NCI-H1105 treated with DMSO at 0.1 percent for 48 hours (cell line): Measurements from ENCODE around the gene BAIAP2.

Experiments used
- DNase-seq: peaks from one replicate; lab custom pipeline; 2025; lab: John Stamatoyannopoulos, UW

BAIAP2 gene, protein sequence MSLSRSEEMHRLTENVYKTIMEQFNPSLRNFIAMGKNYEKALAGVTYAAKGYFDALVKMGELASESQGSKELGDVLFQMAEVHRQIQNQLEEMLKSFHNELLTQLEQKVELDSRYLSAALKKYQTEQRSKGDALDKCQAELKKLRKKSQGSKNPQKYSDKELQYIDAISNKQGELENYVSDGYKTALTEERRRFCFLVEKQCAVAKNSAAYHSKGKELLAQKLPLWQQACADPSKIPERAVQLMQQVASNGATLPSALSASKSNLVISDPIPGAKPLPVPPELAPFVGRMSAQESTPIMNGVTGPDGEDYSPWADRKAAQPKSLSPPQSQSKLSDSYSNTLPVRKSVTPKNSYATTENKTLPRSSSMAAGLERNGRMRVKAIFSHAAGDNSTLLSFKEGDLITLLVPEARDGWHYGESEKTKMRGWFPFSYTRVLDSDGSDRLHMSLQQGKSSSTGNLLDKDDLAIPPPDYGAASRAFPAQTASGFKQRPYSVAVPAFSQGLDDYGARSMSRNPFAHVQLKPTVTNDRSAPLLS

DNA sequence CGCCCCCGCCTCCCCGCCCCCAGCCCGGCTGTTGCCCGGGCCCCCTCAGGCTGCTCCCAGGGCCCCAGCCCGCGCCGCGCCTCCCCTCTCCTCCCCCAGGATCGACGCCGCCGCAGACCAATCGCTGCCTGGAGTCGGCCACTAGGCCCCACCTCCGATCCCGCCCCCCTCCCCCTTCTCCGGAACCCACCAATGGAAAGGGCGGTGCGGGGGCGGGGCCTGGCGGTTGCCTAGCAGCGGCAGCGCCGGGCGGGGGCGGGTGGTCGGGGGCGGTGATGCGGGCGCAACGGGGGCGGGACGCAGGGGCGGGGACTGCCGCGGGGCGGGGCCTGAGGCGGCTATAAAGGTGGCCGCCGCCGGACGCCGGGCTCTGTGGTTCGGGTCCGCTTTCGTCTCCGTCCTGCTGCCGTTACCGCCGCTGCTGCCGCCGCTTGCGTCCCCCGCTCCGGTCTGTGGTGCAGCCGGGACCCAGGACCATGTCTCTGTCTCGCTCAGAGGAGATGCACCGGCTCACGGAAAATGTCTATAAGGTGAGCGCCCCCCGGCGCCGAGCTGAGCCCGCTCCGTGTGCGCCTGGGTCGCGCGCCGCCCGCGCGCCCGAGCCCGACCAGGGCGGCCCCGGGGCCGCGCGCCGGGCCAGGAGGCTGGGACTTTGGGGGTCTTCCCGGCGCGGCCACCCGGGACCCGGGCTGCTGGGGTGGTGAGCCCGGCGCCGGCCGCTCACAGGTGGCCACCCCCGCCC, at the start of gene BAIAP2:
Gene BAIAP2, plus strand, starts transcription at position 373 of the 742 bp plus-strand sequence. Its CDS starts 104 bp downstream, at position 477.
- DNase-seq, result peak; percentile 86

DNA sequence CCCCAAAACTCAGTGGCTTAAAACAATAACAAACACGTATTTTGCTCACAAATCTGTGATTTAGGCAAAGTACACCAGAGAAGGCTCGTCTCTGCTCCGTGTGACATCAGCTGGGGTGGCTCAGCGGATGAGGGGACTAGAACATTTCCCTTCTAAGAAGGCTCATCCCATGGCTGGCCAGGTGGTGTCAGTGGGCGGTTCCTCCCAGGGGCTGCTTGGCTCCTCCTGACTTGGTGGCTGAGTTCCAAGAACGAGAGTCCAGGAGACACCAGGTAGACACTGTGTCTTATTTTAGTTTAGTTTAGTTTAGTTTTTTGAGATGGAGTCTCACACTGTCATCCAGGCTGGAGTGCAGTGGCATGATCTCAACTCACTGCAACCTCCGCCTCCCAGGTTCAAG, 48.9 kb upstream of the BAIAP2 start:
- no peak for DNase-seq

DNA sequence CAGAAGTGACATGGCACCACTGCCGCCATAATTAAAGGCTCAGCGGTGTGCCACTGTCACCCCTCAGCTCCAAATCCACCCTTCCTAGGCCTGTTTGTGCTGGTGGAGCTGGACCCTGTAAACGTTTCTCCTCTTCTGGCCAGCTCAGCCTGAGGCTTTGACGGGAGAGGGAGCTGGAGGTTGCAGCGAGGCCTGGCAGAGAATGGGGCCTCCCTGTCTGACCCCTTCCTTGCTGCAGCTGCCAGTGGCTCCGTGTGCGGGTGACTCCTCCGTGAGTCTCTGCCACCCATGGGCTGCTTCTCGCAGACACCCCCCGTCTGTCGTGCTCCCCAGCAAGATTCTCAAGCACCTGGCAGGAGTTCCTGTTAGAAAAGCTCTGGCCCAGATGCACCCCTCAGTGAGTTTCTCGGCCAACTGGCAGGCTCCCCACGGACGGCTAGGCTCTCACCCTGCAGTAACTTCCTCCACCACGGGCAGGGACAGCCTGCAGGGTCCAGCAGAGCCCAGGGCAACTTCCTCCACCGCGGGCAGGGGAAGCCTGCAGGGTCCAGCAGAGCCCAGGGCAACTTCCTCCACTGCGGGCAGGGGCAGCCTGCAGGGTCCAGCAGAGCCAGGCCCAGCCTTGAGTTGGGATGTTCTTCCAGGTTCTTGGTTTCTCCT, 48.0 kb upstream of the BAIAP2 start:
- DNase-seq, result no peak

DNA sequence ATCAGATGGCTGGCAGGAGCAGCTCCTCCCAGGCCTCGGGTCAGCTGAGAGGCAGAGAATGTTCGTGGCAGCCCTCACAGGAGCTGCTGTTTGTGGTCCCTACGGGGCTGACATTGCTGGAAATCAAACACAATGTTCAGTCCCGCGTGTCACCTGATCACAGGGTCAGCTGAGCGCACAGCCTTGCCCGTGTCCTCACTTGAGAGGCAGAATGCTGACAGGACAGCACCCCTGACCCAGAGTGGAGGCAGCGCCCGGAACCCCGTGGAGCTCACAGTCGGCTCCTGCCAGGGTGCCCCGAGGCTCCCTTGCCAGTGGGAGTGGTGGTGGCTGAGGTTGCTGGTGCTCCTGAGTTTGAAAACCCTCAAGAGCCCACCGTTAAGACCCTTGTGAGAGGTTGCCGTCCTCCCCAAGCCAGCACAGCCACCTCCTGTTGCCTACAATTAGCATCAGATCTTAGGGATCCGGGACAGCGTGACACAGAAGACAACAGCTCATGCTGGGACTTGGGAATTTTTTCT, 47.0 kb upstream of the BAIAP2 start:
- DNase-seq, result no peak

DNA sequence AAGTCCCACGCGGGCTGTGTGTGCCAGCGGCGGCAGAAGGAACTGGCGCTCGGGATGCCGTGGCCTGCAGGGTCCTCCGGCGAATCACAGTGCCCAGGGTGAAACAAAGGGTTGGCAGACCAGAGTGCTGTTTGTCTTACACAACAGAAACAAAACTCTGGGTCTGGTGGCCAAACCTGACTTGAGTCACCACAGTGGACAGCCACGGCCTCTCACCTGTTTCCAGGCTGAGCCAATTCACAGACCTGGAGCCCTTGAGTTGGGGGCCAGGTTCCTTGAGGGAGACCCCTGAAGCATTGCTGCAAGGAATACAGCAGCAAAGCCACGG, 45.4 kb upstream of the BAIAP2 start:
- DNase-seq, result no peak

DNA sequence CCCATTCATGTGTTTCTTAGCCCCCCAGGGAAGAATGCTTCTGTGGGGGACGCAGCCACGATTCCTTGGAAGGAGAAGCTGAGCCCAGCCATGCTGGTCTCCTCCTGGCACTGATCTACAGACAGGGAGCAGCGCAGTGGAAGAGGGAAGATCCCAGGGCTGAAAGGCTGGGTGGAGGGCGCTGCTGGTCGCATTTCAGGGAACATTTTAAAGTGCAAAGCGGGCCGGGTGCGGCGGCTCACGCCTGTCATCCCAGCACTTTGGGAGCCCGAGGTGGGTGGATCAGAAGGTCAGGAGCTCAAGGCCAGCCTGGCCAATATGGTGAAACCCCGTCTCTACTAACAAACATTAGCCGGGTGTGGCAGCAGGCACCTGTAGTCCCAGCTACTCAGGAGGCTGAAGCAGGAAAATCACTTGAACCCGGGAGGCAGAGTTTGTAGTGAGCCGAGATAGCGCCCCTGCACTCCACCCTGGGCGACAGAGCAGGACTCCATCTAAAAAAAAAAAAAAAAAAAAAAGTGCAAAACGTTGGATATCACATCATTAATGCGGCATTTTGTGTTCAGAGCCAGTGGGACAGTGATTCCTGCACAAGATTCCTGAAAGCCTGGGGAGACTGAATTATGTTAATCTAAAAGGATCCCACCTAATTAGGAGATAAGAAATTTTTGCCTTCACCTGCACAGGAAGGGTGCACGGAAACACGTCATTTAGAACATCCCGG, 43.9 kb upstream of the BAIAP2 start:
- DNase-seq, result no peak

DNA sequence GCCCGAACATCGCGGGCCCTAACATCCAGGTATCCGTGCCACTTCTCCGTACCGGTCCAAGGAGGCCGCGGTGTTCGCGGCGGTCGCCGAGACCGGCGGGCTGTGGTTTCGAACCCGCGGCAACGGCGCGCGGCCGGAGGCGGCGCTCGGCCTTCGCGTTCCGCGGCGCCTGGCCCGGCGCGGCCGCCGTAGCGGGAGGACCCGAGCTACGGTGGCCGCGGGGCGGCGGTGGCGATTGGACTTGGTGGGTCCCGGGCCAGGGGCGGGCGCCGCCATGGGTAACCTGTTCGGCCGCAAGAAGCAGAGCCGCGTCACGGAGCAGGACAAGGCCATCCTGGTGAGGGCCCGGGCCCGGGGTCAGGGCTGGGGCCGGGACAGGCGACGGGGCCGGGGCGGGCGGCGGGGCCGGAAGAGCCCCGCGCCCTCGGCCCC, 43.3 kb upstream of the BAIAP2 start, which contains the start of gene CHMP6:
Gene CHMP6, plus strand, starts transcription at position 197 of the 432 bp plus-strand sequence. Its CDS starts 78 bp downstream, at position 275.
- DNase-seq, result peak; percentile 35

DNA sequence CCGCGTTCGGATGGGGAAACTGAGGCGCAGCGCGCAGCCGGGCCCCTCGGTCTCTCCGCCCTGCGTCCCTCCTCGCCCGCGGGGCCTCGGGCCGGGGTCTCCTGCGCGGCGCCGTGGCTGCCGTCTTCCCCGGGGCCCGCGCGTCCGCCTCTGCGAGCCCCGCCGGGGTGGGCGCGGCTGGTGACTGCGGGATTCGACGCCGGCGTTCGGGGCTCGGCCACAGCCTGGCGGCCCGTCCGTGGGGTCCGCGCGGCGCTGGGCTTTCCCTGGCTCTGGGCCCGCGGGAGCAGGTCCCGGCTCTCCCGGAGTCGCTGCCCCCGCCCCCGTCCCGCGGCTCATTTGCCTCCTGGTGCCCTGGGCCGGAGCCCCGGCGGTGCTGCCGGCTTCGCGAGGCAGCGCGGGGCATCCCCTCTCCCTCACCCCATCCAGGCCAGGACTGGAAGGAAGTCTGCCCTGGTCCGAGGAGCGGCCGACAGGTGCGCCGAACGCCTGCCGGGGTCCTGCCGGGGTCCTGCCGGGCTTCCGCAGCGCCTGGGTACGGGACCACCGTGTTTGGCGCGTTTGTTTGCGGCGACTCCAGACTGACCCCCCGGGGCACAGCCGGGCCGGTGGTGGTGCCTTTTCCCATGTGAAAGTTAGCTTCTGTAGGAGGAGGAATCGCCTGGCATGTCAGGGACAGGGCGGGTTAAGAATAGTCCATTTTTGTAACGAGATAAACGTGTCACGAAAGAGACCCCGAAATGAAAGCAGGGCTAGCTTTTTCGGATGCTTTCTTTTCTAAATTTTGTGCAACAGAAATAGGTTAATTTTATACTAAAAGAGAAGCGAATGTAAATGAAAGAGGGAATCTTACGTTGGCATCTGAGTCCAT, 42.6 kb upstream of the BAIAP2 start:
- DNase-seq, result no peak

DNA sequence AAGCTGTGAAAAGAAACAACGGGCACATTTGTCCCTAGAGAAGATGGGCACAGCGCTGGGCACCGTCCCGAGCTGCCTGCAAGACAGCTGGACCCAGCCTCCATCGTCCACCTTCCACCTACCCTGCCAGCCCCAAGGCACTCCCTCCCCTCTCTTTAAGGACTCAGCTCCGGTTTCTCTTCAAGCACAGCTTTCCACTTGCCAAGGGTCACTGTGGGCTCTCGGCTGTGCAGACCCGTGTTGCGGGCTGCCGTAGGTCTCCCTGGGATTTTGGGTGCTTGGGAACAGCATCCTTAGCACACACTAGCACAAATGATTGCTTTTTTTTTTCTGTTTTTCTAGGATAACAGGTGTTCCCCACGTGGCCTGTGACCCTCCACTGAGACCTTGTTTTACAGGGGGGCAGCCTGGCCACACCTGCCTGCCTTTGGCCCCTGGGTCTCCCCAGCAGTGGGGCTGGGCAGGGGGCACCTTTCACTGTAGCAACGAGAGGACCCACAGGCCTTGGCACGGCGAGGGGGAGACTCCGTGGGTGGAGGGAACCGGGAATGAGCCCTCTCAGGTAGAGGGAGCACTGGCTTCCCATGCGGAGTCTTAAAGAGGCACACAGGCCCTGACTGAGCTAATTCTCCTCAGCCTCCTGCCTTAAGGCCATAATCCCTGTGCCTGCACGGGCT, 41.9 kb upstream of the BAIAP2 start:
- DNase-seq, result no peak

DNA sequence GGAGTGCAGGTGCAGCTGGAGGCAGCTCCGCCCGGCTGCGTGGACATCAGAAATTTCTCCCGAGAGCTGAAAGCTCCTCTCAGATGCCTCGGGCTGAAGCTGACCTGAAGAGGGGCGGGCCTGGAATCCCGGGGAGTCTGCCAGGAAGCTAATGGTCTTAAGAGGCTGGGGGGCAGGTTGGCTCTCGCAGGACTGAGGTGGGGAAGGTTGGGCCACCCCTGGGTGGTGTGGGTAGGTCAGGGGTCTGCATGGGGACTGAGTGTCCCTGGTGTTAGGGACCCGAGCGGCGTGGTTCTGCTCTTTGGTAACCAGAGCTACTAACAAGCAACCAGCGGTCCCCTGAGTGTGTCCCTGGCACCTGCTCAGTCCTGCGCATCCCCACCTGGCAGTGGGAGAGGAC, 39.8 kb upstream of the BAIAP2 start:
- no peak for DNase-seq

DNA sequence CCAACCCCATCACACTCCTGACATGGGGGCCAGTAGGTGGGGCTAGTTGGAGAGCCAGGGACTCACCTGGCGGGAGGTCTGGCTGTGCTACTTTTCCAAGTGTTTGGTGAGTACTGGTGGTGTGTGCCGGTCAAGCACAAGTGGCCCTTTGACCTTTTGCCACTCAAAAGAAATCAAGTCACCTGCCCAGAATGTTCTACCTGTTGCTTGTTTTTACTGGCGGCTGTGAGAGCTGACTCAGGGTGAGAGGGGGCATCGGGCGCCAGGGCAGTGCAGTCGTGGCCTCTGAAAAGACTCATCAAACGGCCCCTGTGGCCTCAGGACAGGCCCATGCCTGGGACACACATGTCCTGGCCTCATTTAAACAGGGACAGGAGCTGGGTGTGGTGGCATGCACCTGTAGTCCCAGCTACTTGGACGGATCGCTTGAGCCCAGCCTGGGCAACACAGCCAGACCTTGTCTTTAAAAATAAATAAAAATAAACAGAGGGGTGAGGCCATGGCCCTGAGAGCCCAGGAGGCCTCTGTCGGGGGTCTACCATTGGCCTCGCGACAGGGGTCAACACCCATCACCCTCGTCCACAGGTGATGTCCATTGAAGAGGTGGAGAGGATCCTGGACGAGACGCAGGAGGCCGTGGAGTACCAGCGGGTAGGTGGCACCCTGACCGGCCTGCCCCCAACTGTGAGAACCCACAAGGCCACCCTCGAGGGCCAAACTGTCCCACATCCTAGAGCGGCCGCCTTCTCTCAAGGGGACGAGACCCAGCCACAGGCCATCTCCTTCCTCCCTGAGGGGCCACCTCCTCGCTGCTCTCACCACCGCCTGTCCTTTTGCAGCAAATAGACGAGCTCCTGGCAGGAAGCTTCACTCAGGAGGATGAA, 38.3 kb upstream of the BAIAP2 start:
- no peak for DNase-seq

DNA sequence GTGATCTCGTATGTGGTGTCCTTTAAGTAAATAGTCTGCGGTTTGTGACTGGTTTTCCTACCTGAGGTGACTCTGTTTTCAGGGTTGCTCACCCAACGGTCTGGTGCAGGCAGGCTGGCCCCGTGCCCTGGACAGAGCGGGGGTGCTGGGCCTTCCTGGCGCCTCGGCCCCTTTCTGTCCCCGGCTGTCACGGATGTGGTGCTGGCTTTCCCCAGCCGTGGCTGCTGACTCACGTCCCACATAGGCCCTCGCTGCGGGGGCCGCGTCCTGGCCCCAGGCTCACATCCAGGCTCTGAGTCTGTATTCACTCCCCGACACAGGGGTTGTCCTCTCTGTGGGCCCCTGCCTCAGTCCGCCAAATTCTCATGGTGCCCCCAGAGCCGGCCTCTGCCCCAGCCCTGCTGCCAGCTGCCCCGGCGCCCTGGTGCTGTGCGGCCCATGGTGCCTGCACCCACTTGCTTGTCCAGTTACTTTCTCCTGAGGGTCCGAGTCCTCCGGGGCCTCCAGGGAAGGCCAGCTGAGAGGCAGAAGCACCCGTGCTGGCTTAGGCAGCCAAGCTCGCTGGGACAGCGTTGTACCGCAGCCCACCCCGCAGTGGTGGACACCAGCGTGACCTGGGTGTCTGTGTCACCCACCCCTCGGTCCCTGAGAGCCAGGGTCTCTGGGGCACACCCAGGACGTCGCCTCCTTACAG, 37.4 kb upstream of the BAIAP2 start:
- DNase-seq, result no peak

DNA sequence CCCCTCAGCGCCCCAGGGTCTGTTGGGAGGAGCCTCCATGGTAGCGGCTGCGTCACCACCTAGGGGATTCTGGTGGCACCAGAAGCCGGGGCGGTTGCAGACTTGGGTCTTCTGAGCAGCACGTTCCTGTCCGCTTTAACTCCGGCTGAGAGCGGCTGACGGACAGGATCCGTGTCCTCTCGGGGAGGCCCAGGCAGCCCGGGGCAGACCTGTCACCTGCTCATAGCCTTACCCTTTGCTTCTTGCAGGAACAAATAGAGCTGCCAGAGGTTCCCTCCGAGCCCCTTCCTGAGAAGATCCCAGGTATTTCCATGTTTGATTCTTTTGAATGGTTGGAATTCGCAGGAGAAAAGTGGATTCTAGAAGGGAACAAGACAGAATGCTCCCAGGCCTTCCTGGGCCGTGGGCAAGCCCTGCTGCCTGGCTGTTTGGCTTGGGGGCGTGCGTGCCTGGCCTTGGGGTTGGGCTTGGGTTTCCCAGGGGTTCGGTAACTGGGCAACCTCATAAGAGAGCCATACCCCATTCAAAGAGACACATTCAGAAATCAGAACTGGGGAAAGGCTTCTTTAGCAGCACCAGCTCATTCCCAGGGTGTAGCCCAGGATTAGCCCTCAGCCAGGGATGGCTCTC, 36.7 kb upstream of the BAIAP2 start:
- DNase-seq, result no peak

DNA sequence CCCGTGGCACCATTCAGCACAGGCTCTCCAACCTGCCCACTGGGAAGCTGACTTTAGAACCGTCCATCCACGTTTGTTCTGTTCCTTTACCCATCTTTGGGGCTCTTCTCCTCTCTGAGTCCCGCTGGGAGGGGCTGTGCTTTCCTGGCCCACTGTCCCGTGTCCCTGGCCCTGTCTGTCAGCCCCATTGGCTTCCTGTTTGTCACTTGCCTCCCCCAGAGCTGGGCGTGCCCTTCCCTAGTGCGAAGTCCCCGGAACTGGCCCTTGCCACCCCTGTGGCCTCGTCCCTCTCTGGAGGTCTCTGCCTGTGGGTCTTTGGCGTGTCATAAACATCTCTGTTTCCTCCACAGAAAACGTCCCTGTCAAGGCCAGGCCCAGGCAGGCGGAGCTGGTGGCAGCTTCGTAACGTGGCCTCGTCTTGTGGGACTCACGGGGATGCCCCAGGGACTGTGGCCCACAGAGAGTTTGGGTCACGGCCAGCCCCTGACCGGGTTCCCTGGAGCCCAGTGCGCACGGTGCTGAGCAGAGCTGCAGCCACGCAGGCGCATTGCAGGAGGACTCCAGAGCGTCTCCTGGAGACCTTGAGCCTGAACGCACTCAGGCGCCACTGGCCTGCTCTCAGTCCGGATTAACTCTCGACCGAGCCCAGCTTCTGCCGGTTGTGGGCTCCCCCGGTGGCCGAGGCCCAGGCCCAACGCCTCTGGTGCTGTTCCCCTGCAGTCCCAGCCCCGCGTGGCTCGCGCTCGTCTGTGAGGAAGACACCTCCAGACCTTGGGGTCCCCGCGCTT, 36.0 kb upstream of the BAIAP2 start:
- no peak for DNase-seq

DNA sequence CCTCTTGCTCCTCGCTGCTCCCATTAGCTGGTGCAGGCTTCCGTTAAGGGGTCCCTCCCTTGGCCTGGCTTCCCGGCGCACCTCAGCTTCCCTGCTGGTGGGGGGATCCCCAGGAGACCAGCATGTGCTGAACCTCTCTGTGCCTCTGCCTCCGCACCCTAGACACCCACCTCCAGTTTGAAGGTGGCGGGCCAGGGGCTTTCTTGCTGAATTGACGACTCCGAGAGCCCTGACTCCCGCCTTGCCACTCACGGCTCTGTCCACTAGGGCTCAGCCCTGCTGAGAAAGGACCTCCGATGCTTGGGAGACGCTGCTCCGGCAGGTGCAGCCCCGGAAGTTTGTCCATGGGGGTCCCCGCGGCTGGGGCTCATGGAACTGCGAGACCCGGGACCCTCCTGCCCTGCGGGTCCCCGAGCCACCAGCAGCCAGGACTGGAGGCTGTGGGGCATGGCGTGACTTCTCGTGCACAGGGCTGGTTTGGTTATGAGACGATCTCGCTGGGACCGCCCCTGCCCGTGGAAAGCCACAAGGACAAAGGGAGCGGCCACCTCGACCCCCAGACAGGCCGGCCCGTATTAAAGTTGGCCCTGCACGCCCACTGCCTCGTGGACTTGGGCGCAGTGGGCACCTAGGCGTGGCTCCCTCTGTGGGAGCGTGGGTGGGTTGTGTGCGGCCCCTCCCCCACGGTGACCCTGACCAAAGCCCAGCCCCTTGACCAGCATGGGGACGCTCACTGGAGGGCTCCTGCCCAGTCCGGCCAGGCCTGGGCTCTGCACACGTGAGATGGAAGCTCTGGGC, 35.2 kb upstream of the BAIAP2 start:
- no peak for DNase-seq

DNA sequence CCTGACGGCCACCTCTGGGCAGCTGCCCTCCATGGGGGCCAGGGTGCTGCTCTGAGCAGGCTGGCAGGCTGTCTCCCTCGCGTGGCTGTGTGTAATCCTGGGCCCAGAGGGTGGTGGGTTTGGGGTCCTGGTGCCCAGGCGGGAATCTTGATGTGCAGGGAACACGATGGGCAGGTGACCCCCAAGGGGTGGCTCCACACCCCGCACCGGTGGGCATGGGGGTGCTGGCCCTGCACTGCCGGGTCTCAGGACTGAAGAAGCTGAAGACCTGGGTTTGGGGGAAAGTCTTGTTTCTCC, 34.7 kb upstream of the BAIAP2 start:
- no peak for DNase-seq
